Karpas-422 (cell line): ENCODE data around the gene NPAS3. TPM values are rescaled to one million over a fixed set of nuclear protein-coding genes. Genes with fewer than 3 reads are reported as not detected.

ENCODE experiments used
- DNase-seq: peaks from one replicate; pipeline ENCODE4 v3.0.0-alpha.2; 2015
- H2AFZ ChIP-seq: fragments of 200-600 bp; sonication (generic); 2 replicates; pipeline ENCODE4 v1.6.1; 2014; ENCODE audit warnings: antibody characterized with exemption, low read length, mixed read lengths
- H3K27ac ChIP-seq: fragments of 200-600 bp; sonication (generic); 2 replicates; pipeline ENCODE4 v1.5.1; 2014; ENCODE audit warnings: mild to moderate bottlenecking, low read length, moderate library complexity
- H3K27me3 ChIP-seq: fragments of 200-600 bp; sonication (generic); 2 replicates; pipeline ENCODE4 v1.6.1; 2014; ENCODE audit warnings: low read length, mixed read lengths
- H3K36me3 ChIP-seq: fragments of 200-600 bp; sonication (generic); 2 replicates; pipeline ENCODE4 v1.6.1; 2014; ENCODE audit warnings: low read length, mixed read lengths; ENCODE audit not compliant: insufficient read depth
- H3K4me1 ChIP-seq: fragments of 200-600 bp; sonication (generic); 2 replicates; pipeline ENCODE4 v1.6.1; 2014; ENCODE audit warnings: mild to moderate bottlenecking, low read length, mixed read lengths
- H3K4me2 ChIP-seq: fragments of 200-600 bp; sonication (generic); 2 replicates; pipeline ENCODE4 v1.6.1; 2014; ENCODE audit warnings: low read length, low read depth, mild to moderate bottlenecking; ENCODE audit not compliant: poor library complexity, severe bottlenecking
- H3K4me3 ChIP-seq: fragments of 200-600 bp; sonication (generic); 2 replicates; pipeline ENCODE4 v1.5.1; 2014; ENCODE audit warnings: mild to moderate bottlenecking, antibody characterized with exemption, low read length, mixed read lengths
- H3K79me2 ChIP-seq: fragments of 200-600 bp; sonication (generic); 2 replicates; pipeline ENCODE4 v1.6.1; 2014; ENCODE audit warnings: mild to moderate bottlenecking, low read length, mixed read lengths
- H3K9ac ChIP-seq: fragments of 200-600 bp; sonication (generic); 2 replicates; pipeline ENCODE4 v1.6.0; 2014; ENCODE audit warnings: low read length
- H3K9me2 ChIP-seq: fragments of 200-600 bp; sonication (generic), shearing (Covaris generic); replicated peaks from 2 replicates; pipeline ENCODE4 v1.6.0; 2014; ENCODE audit warnings: mild to moderate bottlenecking, low read length, moderate library complexity; ENCODE audit not compliant: insufficient read depth
- H3K9me3 ChIP-seq: fragments of 300-700, 200-600 bp; sonication (generic); 2 replicates; pipeline ENCODE4 v1.6.1; 2014; ENCODE audit warnings: low read length, mixed read lengths
- H4K20me1 ChIP-seq: fragments of 200-600 bp; sonication (generic); 2 replicates; pipeline ENCODE4 v1.6.1; 2014; ENCODE audit warnings: mild to moderate bottlenecking, antibody characterized with exemption, low read length, low read depth; ENCODE audit not compliant: insufficient read depth
- total RNA-seq: library from RNA; depleted of rRNA; stranded (reverse); fragments of >200 nt; shearing (Covaris generic); gene quantifications from 2 replicates; pipeline ENCODE4 v1.2.3, GENCODE V29; 2014; ENCODE audit warnings: low replicate concordance

NPAS3 gene
- total RNA-seq, 1 experiment from 2014 or later = 1.6 TPM

GRCh38 chr14:32934881-32935633 lies 3.6 kb upstream of the NPAS3 start:
- Histone ChIP-seq H3K27ac (no peak overlapping the region), H3K36me3 (no peaks in the 10 kb centered on the region), H4K20me1 (no peaks in the 10 kb centered on the region), H2AFZ (no peak overlapping the region), H3K27me3 (no peaks in the 10 kb centered on the region), H3K9ac (no peak overlapping the region), H3K4me3 (no peak overlapping the region), H3K79me2 (no peaks in the 10 kb centered on the region), H3K9me2 (no peaks in the 10 kb centered on the region), H3K4me1 (no peaks in the 10 kb centered on the region), H3K9me3 (peaks cover 3% of the 10 kb centered on the region), H3K4me2 (no peak overlapping the region)
- no peak for DNase-seq

GRCh38 chr14:32939254-32940065 lies 781 bp downstream of the NPAS3 start:
- H3K27ac ChIP-seq = no peak overlapping the region
- H3K9me3 ChIP-seq = peaks cover 3% of the 10 kb centered on the region
- H3K9me2 ChIP-seq = no peaks in the 10 kb centered on the region
- no peak for DNase-seq
- H3K4me2 ChIP-seq = no peak overlapping the region
- H4K20me1 ChIP-seq = no peaks in the 10 kb centered on the region
- no peak overlapping the region for H3K9ac ChIP-seq
- no peaks in the 10 kb centered on the region for H3K4me1 ChIP-seq
- H3K36me3 ChIP-seq = no peaks in the 10 kb centered on the region
- H3K4me3 ChIP-seq = no peak overlapping the region
- no peaks in the 10 kb centered on the region for H3K79me2 ChIP-seq
- no peaks in the 10 kb centered on the region for H3K27me3 ChIP-seq
- H2AFZ ChIP-seq = no peak overlapping the region

GRCh38 chr14:32940066-32940651 lies 1.5 kb downstream of the NPAS3 start:
- H3K4me2 ChIP-seq = no peak overlapping the region

GRCh38 chr14:32940711-32941667 lies 2.3 kb downstream of the NPAS3 start:
- no peak for DNase-seq
- Histone ChIP-seq H3K27ac (no peak overlapping the region), H4K20me1 (no peaks in the 10 kb centered on the region), H3K9me2 (no peaks in the 10 kb centered on the region), H3K36me3 (no peaks in the 10 kb centered on the region), H3K9me3 (no peaks in the 10 kb centered on the region; the same call in 1 of the 2 replicates), H3K79me2 (no peaks in the 10 kb centered on the region), H3K4me1 (no peaks in the 10 kb centered on the region), H3K4me2 (no peak overlapping the region), H2AFZ (no peak overlapping the region), H3K9ac (no peak overlapping the region), H3K27me3 (no peaks in the 10 kb centered on the region), H3K4me3 (no peak overlapping the region)

More at GRCh38 chr14:32940066-32940651, 1.5 kb downstream of the NPAS3 start:
- no peak for DNase-seq
- no peaks in the 10 kb centered on the region for H3K9me2 ChIP-seq
- no peaks in the 10 kb centered on the region for H3K79me2 ChIP-seq
- no peaks in the 10 kb centered on the region for H4K20me1 ChIP-seq
- H3K4me3 ChIP-seq = no peak overlapping the region
- H2AFZ ChIP-seq = no peak overlapping the region
- H3K9ac ChIP-seq = no peak overlapping the region
- no peaks in the 10 kb centered on the region for H3K27me3 ChIP-seq
- H3K27ac ChIP-seq = no peak overlapping the region
- peaks cover 3% of the 10 kb centered on the region for H3K9me3 ChIP-seq
- H3K36me3 ChIP-seq = no peaks in the 10 kb centered on the region
- H3K4me1 ChIP-seq = no peaks in the 10 kb centered on the region

GRCh38 chr14:32941668-32942065 lies 3.0 kb downstream of the NPAS3 start:
- no peaks in the 10 kb centered on the region for H3K36me3 ChIP-seq
- no peak overlapping the region for H3K9ac ChIP-seq
- no peak overlapping the region for H3K4me3 ChIP-seq
- no peak overlapping the region for H2AFZ ChIP-seq
- H3K27ac ChIP-seq = no peak overlapping the region
- DNase-seq = no peak
- H3K9me2 ChIP-seq = no peaks in the 10 kb centered on the region
- no peaks in the 10 kb centered on the region for H3K79me2 ChIP-seq
- no peaks in the 10 kb centered on the region for H3K27me3 ChIP-seq
- H3K9me3 ChIP-seq = no peaks in the 10 kb centered on the region; the same call in 1 of the 2 replicates
- no peaks in the 10 kb centered on the region for H3K4me1 ChIP-seq
- no peaks in the 10 kb centered on the region for H4K20me1 ChIP-seq
- no peak overlapping the region for H3K4me2 ChIP-seq

GRCh38 chr14:32947081-32947480 lies 8.4 kb downstream of the NPAS3 start:
- Histone ChIP-seq H3K4me2 (no peak overlapping the region), H3K27me3 (no peaks in the 10 kb centered on the region), H3K9me2 (no peaks in the 10 kb centered on the region), H4K20me1 (no peaks in the 10 kb centered on the region), H2AFZ (no peak overlapping the region), H3K4me3 (no peak overlapping the region), H3K27ac (no peak overlapping the region), H3K4me1 (no peaks in the 10 kb centered on the region), H3K9ac (no peak overlapping the region), H3K36me3 (no peaks in the 10 kb centered on the region), H3K79me2 (no peaks in the 10 kb centered on the region), H3K9me3 (no peaks in the 10 kb centered on the region)
- no peak for DNase-seq

- Histone ChIP-seq H3K9me2 (no peaks in the 10 kb centered on the region), H3K27ac (no peak overlapping the region), H3K9ac (no peak overlapping the region), H3K27me3 (no peaks in the 10 kb centered on the region), H3K79me2 (no peaks in the 10 kb centered on the region), H2AFZ (no peak overlapping the region), H4K20me1 (no peaks in the 10 kb centered on the region), H3K36me3 (no peaks in the 10 kb centered on the region), H3K9me3 (no peaks in the 10 kb centered on the region), H3K4me1 (no peaks in the 10 kb centered on the region), H3K4me3 (no peak overlapping the region), H3K4me2 (no peak overlapping the region)
- no peak for DNase-seq
Observed at GRCh38 chr14:32947792-32948191, 9.1 kb downstream of the NPAS3 start.
